K562 (cell line): ENCODE results near the gene NOD2. TPM values are rescaled to one million over a fixed set of nuclear protein-coding genes. Genes with fewer than 3 reads are reported as not detected.
A peak's percentile ranks its signal among the peaks of the same experiment; 100 is the strongest.

Source experiments
- ATAC-seq: fragments of 200-7000 bp; cut with Tn5 transposase; 3 replicates; pipeline ENCODE4 v1.9.1; 2020; ENCODE audit warnings: moderate library complexity
- BruUV-seq: library from RNA; stranded (reverse); fragments of 400-500 nt; replicated peaks from 2 replicates; lab custom pipeline; 2021; lab: Mats Ljungman, UMichigan
- CTCF ChIA-PET: fragments of 300-600 bp; formaldehyde crosslinking; extraction: SDS; loops from one replicate; lab custom pipeline; 2021; ENCODE audit warnings: low intra/inter-chr PET ratio; lab: Yijun Ruan, JAX
- POLR2A ChIA-PET: fragments of 300-600, 350-650 bp; sonication (Branson Sonifier 250); formaldehyde crosslinking; extraction: SDS; loops from one replicate; lab custom pipeline; 2021; ENCODE audit warnings: antibody characterized with exemption, inconsistent platforms; lab: Yijun Ruan, JAX
- DNase-seq, 4 experiments: peaks; one replicate each; pipeline versions ENCODE4 v3.0.0 to v3.0.0-alpha.2; 2011 to 2018; ENCODE audit warnings: low spot score in 3 of 4, mixed read lengths in 3 of 4; ENCODE audit errors: extremely low read depth in 1 of 4
- FAIRE-seq: peaks from 2 replicates; lab custom pipeline; 2011; peaks lifted over from hg19 to GRCh38; lab: Jason Lieb, UNC
- H2AFZ ChIP-seq: 2 replicates; pipeline ENCODE4 v1.6.0; 2011; ENCODE audit warnings: low read depth, low read length, control low read depth, inconsistent platforms
- H3K27ac ChIP-seq: fragments of 200-600 bp; 3 replicates; pipeline ENCODE4 v1.8.0; 2011; ENCODE audit warnings: low read depth, mild to moderate bottlenecking, control low read depth, inconsistent platforms, low read length, moderate library complexity, mixed read lengths; ENCODE audit errors: extremely low read depth
- H3K27me3 ChIP-seq, 2 experiments: fragments of 300-600 bp in 1 of 2; 2 replicates in 1 of 2; 3 replicates in 1 of 2; pipeline versions ENCODE4 v1.6.0 to v1.8.0; 2011; ENCODE audit warnings: inconsistent platforms in 2 of 2, low read length in 2 of 2, mild to moderate bottlenecking in 1 of 2, mixed read lengths in 1 of 2, moderate library complexity in 1 of 2; ENCODE audit not compliant: control insufficient read depth in 2 of 2, insufficient read depth in 2 of 2
- H3K36me3 ChIP-seq: fragments of 300-600 bp; 3 replicates; pipeline ENCODE4 v1.8.0; 2011; ENCODE audit warnings: mild to moderate bottlenecking, low read length, inconsistent platforms; ENCODE audit not compliant: control insufficient read depth, insufficient read depth
- H3K4me1 ChIP-seq, 2 experiments: fragments of 200-600 bp in 1 of 2; replicated peaks in 1 of 2; 2 replicates in 1 of 2; 3 replicates in 1 of 2; pipeline versions ENCODE4 v1.5.1 to v1.8.0; 2011; ENCODE audit warnings: inconsistent platforms in 2 of 2, low read length in 2 of 2, mild to moderate bottlenecking in 1 of 2, mixed read lengths in 1 of 2, moderate library complexity in 1 of 2; ENCODE audit not compliant: control insufficient read depth in 2 of 2, insufficient read depth in 2 of 2
- H3K4me2 ChIP-seq: 2 replicates; pipeline ENCODE4 v1.6.1; 2011; ENCODE audit warnings: low read length, control low read depth, inconsistent platforms, mixed read lengths; ENCODE audit not compliant: insufficient read depth
- H3K4me3 ChIP-seq: fragments of 200-600 bp; sonication (generic), shearing (Covaris generic); 2 replicates; pipeline ENCODE4 v1.5.1; 2016; ENCODE audit warnings: control low read depth, inconsistent platforms
- H3K79me2 ChIP-seq: fragments of 200-600 bp; 3 replicates; pipeline ENCODE4 v1.8.0; 2011; ENCODE audit warnings: low read length, inconsistent platforms; ENCODE audit not compliant: control insufficient read depth, insufficient read depth
- H3K9ac ChIP-seq, 2 experiments: 2 replicates each; pipeline versions ENCODE4 v1.6.0 to v1.6.1; 2011; ENCODE audit warnings: low read depth in 2 of 2, low read length in 2 of 2, control low read depth in 1 of 2, inconsistent platforms in 1 of 2, mild to moderate bottlenecking in 1 of 2, mixed read lengths in 1 of 2; ENCODE audit not compliant: insufficient read depth in 1 of 2
- H3K9me1 ChIP-seq: one replicate; pipeline ENCODE4 v1.6.0; 2011; ENCODE audit warnings: inconsistent platforms, mild to moderate bottlenecking, low read length, moderate library complexity; ENCODE audit not compliant: control insufficient read depth, insufficient read depth
- H3K9me3 ChIP-seq: replicated peaks from 2 replicates; pipeline ENCODE4 v1.5.1; 2011; ENCODE audit warnings: low read depth, low read length, inconsistent platforms; ENCODE audit not compliant: control insufficient read depth, insufficient read depth
- H4K20me1 ChIP-seq: replicated peaks from 2 replicates; pipeline ENCODE4 v1.6.1; 2011; ENCODE audit warnings: low read length, inconsistent platforms, mixed read lengths; ENCODE audit not compliant: control insufficient read depth, insufficient read depth
- CBFA2T2 ChIP-seq: fragments of 450-650 bp; conservative IDR thresholded peaks from 2 replicates; pipeline ENCODE4 v1.6.1; 2017; ENCODE audit warnings: mild to moderate bottlenecking
- CHD1 ChIP-seq: fragments of 200-600 bp; sonication (generic); IDR thresholded peaks from one replicate; pipeline ENCODE4 v1.6.1; 2012; ENCODE audit warnings: mild to moderate bottlenecking, moderate library complexity, low read length, inconsistent platforms
- HNRNPLL ChIP-seq: fragments of 200-400 bp; formaldehyde crosslinking; IDR thresholded peaks from 2 replicates; pipeline ENCODE4 v1.6.1; 2017; ENCODE audit warnings: low read length, low read depth, mild to moderate bottlenecking; ENCODE audit not compliant: poor library complexity, severe bottlenecking
- RAD51 ChIP-seq: fragments of 450-650 bp; IDR thresholded peaks from 2 replicates; pipeline ENCODE4 v1.7.1; 2016; ENCODE audit warnings: low read depth, mild to moderate bottlenecking, borderline replicate concordance
- YY1 ChIP-seq, 3 experiments: IDR thresholded peaks; 2 replicates each; pipeline ENCODE4 v1.6.1; 2011; ENCODE audit warnings: low read length in 2 of 3, mild to moderate bottlenecking in 2 of 3, moderate library complexity in 2 of 3, borderline replicate concordance in 1 of 3, control low read depth in 1 of 3, low read depth in 1 of 3; ENCODE audit not compliant: insufficient read depth in 3 of 3, insufficient replicate concordance in 2 of 3, control insufficient read depth in 1 of 3, insufficient read length in 1 of 3; ENCODE audit errors: extremely low read depth in 1 of 3
- ZNF277 ChIP-seq: fragments of 250-450 bp; sonication (Bioruptor Pico); IDR thresholded peaks from 2 replicates; pipeline ENCODE4 v1.8.0; 2022; ENCODE audit warnings: inconsistent platforms, mild to moderate bottlenecking, moderate library complexity, borderline replicate concordance
- WGBS: fragments of 100-300 bp; shearing (Covaris generic); methylation state at CpG from one replicate; pipeline ENCODE4 v1.1.6; 2016; ENCODE audit warnings: low coverage, mixed read lengths; ENCODE audit not compliant: insufficient coverage; ENCODE audit errors: missing lambda C conversion rate; 5-methylcytosine and 5-hydroxymethylcytosine counted together
- in situ Hi-C: fragments of 300-500 bp; cut with MboI; formaldehyde crosslinking; loops from 4 replicates; pipeline ENCODE4 v1.15.0; 2018; ENCODE audit warnings: inconsistent platforms, mixed read lengths
- intact Hi-C: fragments of 100-400 bp; cut with micrococcal nuclease; formaldehyde crosslinking; loops from 2 replicates; pipeline ENCODE4 v1.14.2; 2022
- polyA plus RNA-seq, 8 experiments: library from polyadenylated mRNA; depleted of rRNA in 4 of 8; stranded (reverse) in 5 of 8; unstranded in 3 of 8; fragments of >200 nt; fragmentation: Nextera tagmentation in 2 of 8; fragmentation: Illumina TruSeq in 1 of 8; extraction: Ambion mirVana in 2 of 8; extraction: Trizol in 1 of 8; gene quantifications; 2 replicates each; pipeline versions ENCODE4 v1.2.1 to v1.2.3, GENCODE V29; 2011 to 2014; ENCODE audit warnings: inconsistent platforms in 1 of 8, missing spikeins in 1 of 8
- total RNA-seq, 7 experiments: library from RNA; depleted of rRNA in 6 of 7; stranded (reverse); fragments of >200 nt in 6 of 7; fragmentation: Illumina TruSeq in 2 of 7; extraction: Trizol in 2 of 7; gene quantifications; 2 replicates each; pipeline versions ENCODE4 v1.2.1 to v1.2.3, GENCODE V29; 2011 to 2021; ENCODE audit warnings: low replicate concordance in 1 of 7
- TF ChIP-seq, protein P1 (sequence below): sonication (generic); formaldehyde crosslinking; IDR thresholded peaks from 2 replicates; pipeline ENCODE4 v1.5.0; 2020; ENCODE audit warnings: missing genetic modification reagents
- TF ChIP-seq, protein P2 (sequence below), 2 experiments: fragments of 450-650 bp; formaldehyde crosslinking in 1 of 2; IDR thresholded peaks; 2 replicates each; pipeline versions ENCODE4 v1.4.0 to v1.6.1; 2014 to 2020; ENCODE audit warnings: mild to moderate bottlenecking in 2 of 2, borderline replicate concordance in 1 of 2, low read depth in 1 of 2

The NOD2 gene
- total and polyA plus RNA-seq, 9 of the 15 experiments (the other 6 are each of a cell fraction or from before 2014, with no cell fraction given), result 0.04 TPM; not detected in 8

- ChIA-PET CTCF (no interaction called here), POLR2A (interaction anchor here (0.6 kb wide), 1 partner anchor 217 kb away, joined by 5 read pairs; no protein-coding TSS in a partner anchor)
- Histone ChIP-seq H3K4me2 (no peak overlapping the region), H4K20me1 (0 out of 2 replicates have a peak, but pooled peaks cover 3% of the 10 kb centered on the region), H3K4me1 (no peaks in the 10 kb centered on the region), H3K4me3 (no peak overlapping the region), H3K9ac (no peak overlapping the region), H3K9me1 (peaks cover 5% of the 10 kb centered on the region), H3K9me3 (peaks cover 3% of the 10 kb centered on the region; the same call in 1 of the 2 replicates), H3K79me2 (no peaks in the 10 kb centered on the region), H3K27me3 (peaks cover 0 to 12% of the 10 kb centered on the region in 2 experiments; a peak in 1 of 5 replicates), H2AFZ (no peak overlapping the region), H3K27ac (no peak overlapping the region), H3K36me3 (no peaks in the 10 kb centered on the region)
- FAIRE-seq (no peak), ATAC-seq (peak; percentile 61), DNase-seq (peak; percentile 9 to 59 (median 52))
- intact Hi-C loops (no loop called here), in situ Hi-C loops (no loop called here)
- no TSS peak for BruUV-seq
- WGBS, result 12% methylated on average over 3 of the region's 3 CpGs
- TF ChIP-seq HNRNPLL, result no peak
- no peak for TF ChIP-seq ZNF277
- TF ChIP-seq, protein P1, sequence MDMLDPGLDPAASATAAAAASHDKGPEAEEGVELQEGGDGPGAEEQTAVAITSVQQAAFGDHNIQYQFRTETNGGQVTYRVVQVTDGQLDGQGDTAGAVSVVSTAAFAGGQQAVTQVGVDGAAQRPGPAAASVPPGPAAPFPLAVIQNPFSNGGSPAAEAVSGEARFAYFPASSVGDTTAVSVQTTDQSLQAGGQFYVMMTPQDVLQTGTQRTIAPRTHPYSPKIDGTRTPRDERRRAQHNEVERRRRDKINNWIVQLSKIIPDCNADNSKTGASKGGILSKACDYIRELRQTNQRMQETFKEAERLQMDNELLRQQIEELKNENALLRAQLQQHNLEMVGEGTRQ (CRISPR knock-in tag), result peak; percentile 89
- peak; percentile 95 for TF ChIP-seq RAD51
- TF ChIP-seq YY1 (IDR thresholded peaks at IDR 0.05; ENCODE audit: borderline replicate concordance in 1 of 3, control insufficient read depth in 1 of 3, extremely low read depth in 1 of 3, insufficient read depth in 3 of 3, insufficient read length in 1 of 3, insufficient replicate concordance in 2 of 3, low read depth in 1 of 3, low read length in 2 of 3), result no peak
- TF ChIP-seq CHD1, result no peak
- TF ChIP-seq, protein P2, sequence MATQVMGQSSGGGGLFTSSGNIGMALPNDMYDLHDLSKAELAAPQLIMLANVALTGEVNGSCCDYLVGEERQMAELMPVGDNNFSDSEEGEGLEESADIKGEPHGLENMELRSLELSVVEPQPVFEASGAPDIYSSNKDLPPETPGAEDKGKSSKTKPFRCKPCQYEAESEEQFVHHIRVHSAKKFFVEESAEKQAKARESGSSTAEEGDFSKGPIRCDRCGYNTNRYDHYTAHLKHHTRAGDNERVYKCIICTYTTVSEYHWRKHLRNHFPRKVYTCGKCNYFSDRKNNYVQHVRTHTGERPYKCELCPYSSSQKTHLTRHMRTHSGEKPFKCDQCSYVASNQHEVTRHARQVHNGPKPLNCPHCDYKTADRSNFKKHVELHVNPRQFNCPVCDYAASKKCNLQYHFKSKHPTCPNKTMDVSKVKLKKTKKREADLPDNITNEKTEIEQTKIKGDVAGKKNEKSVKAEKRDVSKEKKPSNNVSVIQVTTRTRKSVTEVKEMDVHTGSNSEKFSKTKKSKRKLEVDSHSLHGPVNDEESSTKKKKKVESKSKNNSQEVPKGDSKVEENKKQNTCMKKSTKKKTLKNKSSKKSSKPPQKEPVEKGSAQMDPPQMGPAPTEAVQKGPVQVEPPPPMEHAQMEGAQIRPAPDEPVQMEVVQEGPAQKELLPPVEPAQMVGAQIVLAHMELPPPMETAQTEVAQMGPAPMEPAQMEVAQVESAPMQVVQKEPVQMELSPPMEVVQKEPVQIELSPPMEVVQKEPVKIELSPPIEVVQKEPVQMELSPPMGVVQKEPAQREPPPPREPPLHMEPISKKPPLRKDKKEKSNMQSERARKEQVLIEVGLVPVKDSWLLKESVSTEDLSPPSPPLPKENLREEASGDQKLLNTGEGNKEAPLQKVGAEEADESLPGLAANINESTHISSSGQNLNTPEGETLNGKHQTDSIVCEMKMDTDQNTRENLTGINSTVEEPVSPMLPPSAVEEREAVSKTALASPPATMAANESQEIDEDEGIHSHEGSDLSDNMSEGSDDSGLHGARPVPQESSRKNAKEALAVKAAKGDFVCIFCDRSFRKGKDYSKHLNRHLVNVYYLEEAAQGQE (IDR thresholded peaks at IDR 0.05; ENCODE audit: borderline replicate concordance), result peak; percentile 53
- TF ChIP-seq, protein P2 (CRISPR knock-in tag; IDR thresholded peaks at IDR 0.05; ENCODE audit: low read depth), result no peak
- TF ChIP-seq CBFA2T2, result peak; percentile 75
Observed at GRCh38 chr16:50651835-50652438, 41.5 kb upstream of the NOD2 start.
